GM06990 (cell line): ENCODE results near the gene GNB3.

Experiments
- DNase-seq: peaks from one replicate; pipeline ENCODE4 v3.0.0-alpha.2; 2011; ENCODE audit not compliant: insufficient read length; ENCODE audit errors: extremely low read depth
- H3K27me3 ChIP-seq: replicated peaks from 2 replicates; pipeline ENCODE4 v1.6.0; 2011; ENCODE audit warnings: low read length; ENCODE audit not compliant: control insufficient read depth, insufficient read depth
- H3K36me3 ChIP-seq: 2 replicates; pipeline ENCODE4 v1.5.1; 2011; ENCODE audit warnings: low read length; ENCODE audit not compliant: control insufficient read depth, insufficient read depth
- H3K4me3 ChIP-seq: replicated peaks from 2 replicates; pipeline ENCODE4 v1.5.1; 2011; ENCODE audit warnings: low read depth, mild to moderate bottlenecking, control low read depth, low read length
- CTCF ChIP-seq: IDR thresholded peaks from 2 replicates; pipeline ENCODE4 v1.5.1; 2011; ENCODE audit warnings: low read length, control low read depth, mild to moderate bottlenecking, inconsistent platforms; ENCODE audit not compliant: insufficient read depth, poor library complexity, severe bottlenecking

The GNB3 gene

DNA sequence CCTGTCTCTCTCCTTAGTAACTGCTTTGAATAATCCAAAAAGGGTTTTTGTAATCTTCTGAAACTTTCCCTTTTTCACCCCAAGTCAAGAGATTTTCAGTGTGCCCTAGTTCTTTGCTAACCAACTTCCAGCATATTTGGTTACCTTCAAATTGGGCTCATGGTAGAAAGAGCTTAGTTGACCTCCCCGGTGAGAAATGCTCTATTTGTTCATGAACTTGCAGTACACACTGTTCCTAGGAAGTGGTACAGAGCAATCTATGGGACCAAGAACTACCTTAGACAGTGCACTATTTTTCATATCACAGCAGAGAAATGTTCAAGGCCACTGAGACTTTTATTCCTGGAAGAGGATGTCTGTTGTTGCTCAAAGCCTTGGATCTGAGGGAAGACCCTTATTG lies 12.9 kb downstream of the GNB3 start:
- peak overlapping the region; percentile 80; the same call in 1 of the 2 replicates for H3K4me3 ChIP-seq

DNA sequence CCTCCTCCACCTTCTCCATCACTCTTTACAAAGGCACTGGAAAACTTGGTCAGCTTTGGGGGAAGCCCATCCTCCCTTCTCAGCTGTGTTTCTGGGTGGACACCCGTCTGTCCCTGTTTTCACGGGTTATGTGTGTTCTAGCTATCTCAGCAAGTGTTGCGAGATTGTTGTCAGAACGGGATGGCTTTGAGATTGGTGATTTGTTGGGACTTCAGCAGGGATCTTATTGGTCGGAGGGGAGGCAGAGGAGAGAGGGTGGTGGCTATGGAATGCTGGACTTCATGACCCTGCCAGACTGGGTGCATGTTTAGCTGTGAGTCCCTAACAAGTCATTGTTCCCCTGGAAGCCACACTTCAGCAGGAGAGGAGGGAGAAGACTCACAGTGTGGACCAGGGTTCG lies 13.3 kb downstream of the GNB3 start:
- TF ChIP-seq CTCF = no peak
- Histone ChIP-seq H3K4me3 (no peak overlapping the region), H3K36me3 (peaks cover 28% of the 10 kb centered on the region), H3K27me3 (no peaks in the 10 kb centered on the region)
- no peak for DNase-seq

More for the DNA sequence above, 12.9 kb downstream of the GNB3 start:
- no peaks in the 10 kb centered on the region for H3K27me3 ChIP-seq
- peaks cover 26% of the 10 kb centered on the region for H3K36me3 ChIP-seq
- TF ChIP-seq CTCF = no peak
- DNase-seq = no peak

GRCh38 chr12:6855322-6855721 lies 14.6 kb downstream of the GNB3 start:
- no peak for TF ChIP-seq CTCF
- Histone ChIP-seq H3K4me3 (no peak overlapping the region), H3K36me3 (peaks cover 35% of the 10 kb centered on the region), H3K27me3 (no peaks in the 10 kb centered on the region)
- DNase-seq = no peak

DNA sequence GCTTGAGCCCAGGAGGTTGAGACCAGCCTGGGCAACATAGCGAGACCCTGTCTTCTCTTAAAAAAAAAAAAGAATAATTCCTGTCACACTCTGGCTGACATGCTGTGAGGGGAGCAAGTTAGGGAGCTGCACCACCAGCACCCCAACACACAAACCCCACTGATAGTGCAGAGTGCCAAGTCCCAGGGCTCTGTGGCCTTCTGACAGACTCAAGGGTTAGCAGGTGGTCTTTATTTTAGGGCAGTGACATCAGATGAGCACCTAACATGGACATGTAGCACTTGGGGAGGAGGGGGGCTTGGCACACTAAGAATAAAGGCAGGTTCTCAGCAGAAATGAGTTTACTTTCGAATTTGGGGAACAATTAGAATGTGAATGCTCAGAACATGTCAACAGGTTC lies 18.1 kb downstream of the GNB3 start:
- no peak for TF ChIP-seq CTCF
- Histone ChIP-seq H3K36me3 (peaks cover 55% of the 10 kb centered on the region), H3K27me3 (no peaks in the 10 kb centered on the region), H3K4me3 (no peak overlapping the region)
- no peak for DNase-seq

- no peak for TF ChIP-seq CTCF
- Histone ChIP-seq H3K27me3 (no peaks in the 10 kb centered on the region), H3K4me3 (no peak overlapping the region), H3K36me3 (peaks cover 59% of the 10 kb centered on the region)
- no peak for DNase-seq
These were observed 19.4 kb downstream of the GNB3 start for GRCh38 chr12:6860116-6860515.

GRCh38 chr12:6860942-6861341 lies 20.2 kb downstream of the GNB3 start:
- no peak for DNase-seq
- peaks cover 57% of the 10 kb centered on the region for H3K36me3 ChIP-seq
- H3K27me3 ChIP-seq = no peaks in the 10 kb centered on the region
- no peak overlapping the region for H3K4me3 ChIP-seq
- TF ChIP-seq CTCF = no peak
